Measurements from ENCODE around the gene CTSZ. TPM values are rescaled to one million over a fixed set of nuclear protein-coding genes. Genes with fewer than 3 reads are reported as not detected.

CTSZ gene
- total RNA-seq, 4 donors from 2014 or later = 150 to 496 (median 222) TPM

GRCh38 chr20:59015812-59016711 lies 9.0 kb upstream of the CTSZ start:
- TF ChIP-seq CTCF (IDR thresholded peaks at IDR 0.05; ENCODE audit: low read depth) = no peak

DNA sequence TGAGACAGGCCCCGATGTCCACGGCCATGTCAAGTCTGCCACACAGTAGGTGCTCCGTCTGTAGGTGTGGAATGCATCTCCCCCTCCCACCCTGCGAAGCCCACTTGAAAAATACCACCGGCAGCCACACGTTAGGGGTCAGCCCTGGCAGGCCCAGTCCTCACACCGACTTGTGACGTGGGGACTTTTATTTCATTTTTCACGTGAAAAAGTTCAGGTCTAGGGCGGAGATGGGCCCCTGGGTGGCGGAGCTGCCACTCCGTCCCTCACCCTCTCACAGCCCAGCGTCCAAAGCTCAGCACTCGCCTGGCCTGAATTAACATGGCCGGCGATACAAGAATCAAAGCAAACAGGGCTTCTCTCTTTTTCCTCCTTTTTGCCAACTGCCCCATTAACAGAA lies 8.4 kb upstream of the CTSZ start:
- no peak for TF ChIP-seq CTCF (IDR thresholded peaks at IDR 0.05; ENCODE audit: low read depth)

- TF ChIP-seq CTCF (IDR thresholded peaks at IDR 0.05; ENCODE audit: low read depth) = no peak
Observed at GRCh38 chr20:59014680-59015389, 7.8 kb upstream of the CTSZ start.

DNA sequence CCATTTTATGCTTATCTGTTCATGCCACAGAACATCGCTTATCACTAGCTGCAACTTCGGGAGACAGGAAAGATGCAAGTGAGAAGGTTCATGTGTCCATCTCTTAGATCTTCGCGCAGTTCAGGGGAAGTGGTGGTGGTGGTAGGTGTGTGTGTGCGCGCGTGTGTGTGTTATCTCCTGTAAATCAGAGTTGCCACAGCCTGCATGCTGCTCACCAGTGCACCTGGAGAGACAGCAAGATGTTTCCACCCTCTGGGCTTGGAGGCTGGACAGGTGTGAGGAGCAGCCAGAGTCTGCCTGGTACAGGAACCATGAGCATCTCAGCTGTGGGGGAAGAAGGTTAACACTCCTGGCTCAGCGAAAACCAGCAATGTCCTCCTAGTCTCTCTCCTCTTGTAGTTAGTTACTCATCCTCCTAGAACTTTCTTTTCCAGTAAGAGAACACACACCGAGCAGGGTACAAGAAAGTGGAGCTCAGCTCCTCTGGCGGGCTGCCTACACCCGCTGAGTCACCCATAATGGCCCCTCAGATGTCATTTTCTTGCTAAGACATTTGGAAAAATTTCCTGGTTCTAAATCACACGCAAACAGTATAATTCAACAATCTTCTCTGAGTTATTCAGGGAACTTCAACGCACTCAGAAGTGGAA lies 7.0 kb upstream of the CTSZ start:
- TF ChIP-seq CTCF (IDR thresholded peaks at IDR 0.05; ENCODE audit: low read depth) = no peak

GRCh38 chr20:59013031-59013951 lies 6.2 kb upstream of the CTSZ start:
- no peak for TF ChIP-seq CTCF (IDR thresholded peaks at IDR 0.05; ENCODE audit: low read depth)

GRCh38 chr20:59010995-59011873 lies 4.2 kb upstream of the CTSZ start:
- TF ChIP-seq CTCF (IDR thresholded peaks at IDR 0.05; ENCODE audit: low read depth) = no peak

Measured in subcutaneous adipose tissue (tissue), 4 donors.